H9 (cell line): ENCODE measurements around the gene DGKG. TPM values are rescaled to one million over a fixed set of nuclear protein-coding genes. Genes with fewer than 3 reads are reported as not detected.

Experiments
- DNase-seq: peaks from one replicate; pipeline ENCODE4 v3.0.0-alpha.2; 2017
- H2AFZ ChIP-seq: one replicate; pipeline ENCODE4 v1.6.1; 2013; ENCODE audit warnings: mild to moderate bottlenecking, low read length, control low read depth, moderate library complexity
- H2AK5ac ChIP-seq: 2 replicates; pipeline ENCODE4 v1.6.1; 2013; ENCODE audit warnings: low read length, control low read depth, mixed read lengths; ENCODE audit not compliant: insufficient read length
- H2BK120ac ChIP-seq: one replicate; pipeline ENCODE4 v1.6.1; 2013; ENCODE audit warnings: low read depth, mild to moderate bottlenecking, low read length, control low read depth, inconsistent platforms; ENCODE audit not compliant: poor library complexity, severe bottlenecking
- H2BK12ac ChIP-seq: 2 replicates; pipeline ENCODE4 v1.6.1; 2013; ENCODE audit warnings: low read length, control low read depth, mixed read lengths, low read depth; ENCODE audit not compliant: insufficient read length
- H2BK15ac ChIP-seq: 2 replicates; pipeline ENCODE4 v1.6.1; 2013; ENCODE audit warnings: low read depth, low read length, control low read depth
- H2BK20ac ChIP-seq: one replicate; pipeline ENCODE4 v1.6.1; 2013; ENCODE audit warnings: low read depth, mild to moderate bottlenecking, low read length, control low read depth, inconsistent platforms; ENCODE audit not compliant: poor library complexity, severe bottlenecking
- H2BK5ac ChIP-seq: 2 replicates; pipeline ENCODE4 v1.6.1; 2013; ENCODE audit warnings: low read length, control low read depth, mixed read lengths; ENCODE audit not compliant: insufficient read length
- H3K14ac ChIP-seq: 2 replicates; pipeline ENCODE4 v1.6.1; 2013; ENCODE audit warnings: low read length, control low read depth; ENCODE audit not compliant: insufficient read depth
- H3K18ac ChIP-seq: 2 replicates; pipeline ENCODE4 v1.6.1; 2013; ENCODE audit warnings: low read depth, mild to moderate bottlenecking, mixed read lengths, low read length, control low read depth; ENCODE audit not compliant: insufficient read length
- H3K23ac ChIP-seq: 2 replicates; pipeline ENCODE4 v1.6.1; 2013; ENCODE audit warnings: low read length, control low read depth, mixed read lengths, low read depth; ENCODE audit not compliant: insufficient read length
- H3K23me2 ChIP-seq: 2 replicates; pipeline ENCODE4 v1.6.1; 2013; ENCODE audit warnings: low read depth, mild to moderate bottlenecking, mixed read lengths, low read length, control low read depth; ENCODE audit not compliant: insufficient read length, poor library complexity, severe bottlenecking
- H3K27ac ChIP-seq: 2 replicates; pipeline ENCODE4 v1.5.1; 2013; ENCODE audit warnings: low read length, control low read depth, mixed read lengths, low read depth; ENCODE audit not compliant: insufficient read length
- H3K27me3 ChIP-seq: 2 replicates; pipeline ENCODE4 v1.6.1; 2013; ENCODE audit warnings: low read length, control low read depth, inconsistent platforms; ENCODE audit not compliant: insufficient read depth
- H3K4ac ChIP-seq: 2 replicates; pipeline ENCODE4 v1.6.1; 2013; ENCODE audit warnings: low read depth, mild to moderate bottlenecking, control low read depth, inconsistent platforms, low read length, moderate library complexity
- H3K4me1 ChIP-seq: 2 replicates; pipeline ENCODE4 v1.6.1; 2013; ENCODE audit warnings: low read length, control low read depth, inconsistent platforms; ENCODE audit not compliant: insufficient read depth
- H3K4me2 ChIP-seq: 2 replicates; pipeline ENCODE4 v1.6.1; 2013; ENCODE audit warnings: low read length, control low read depth, mixed read lengths; ENCODE audit not compliant: insufficient read length, insufficient read depth
- H3K56ac ChIP-seq: 2 replicates; pipeline ENCODE4 v1.6.1; 2013; ENCODE audit warnings: low read depth, mild to moderate bottlenecking, mixed read lengths, low read length, control low read depth; ENCODE audit not compliant: insufficient read length
- H3K79me1 ChIP-seq: 2 replicates; pipeline ENCODE4 v1.6.1; 2013; ENCODE audit warnings: low read depth, mild to moderate bottlenecking, moderate library complexity, low read length, control low read depth, inconsistent platforms; ENCODE audit not compliant: insufficient read depth, poor library complexity, severe bottlenecking
- H3K79me2 ChIP-seq: 2 replicates; pipeline ENCODE4 v1.6.1; 2013; ENCODE audit warnings: low read length, control low read depth, inconsistent platforms; ENCODE audit not compliant: insufficient read depth
- H3K9ac ChIP-seq: 2 replicates; pipeline ENCODE4 v1.6.1; 2013; ENCODE audit warnings: low read length, control low read depth, mixed read lengths; ENCODE audit not compliant: insufficient read length; ENCODE audit errors: extremely low read depth
- H3K9me3 ChIP-seq: one replicate; pipeline ENCODE4 v1.6.1; 2013; ENCODE audit warnings: low read depth, low read length, inconsistent platforms; ENCODE audit not compliant: control insufficient read depth
- H3T11ph ChIP-seq: one replicate; pipeline ENCODE4 v1.6.1; 2013; ENCODE audit warnings: mild to moderate bottlenecking, low read length, control low read depth, inconsistent platforms
- H4K20me1 ChIP-seq: one replicate; pipeline ENCODE4 v1.6.1; 2013; ENCODE audit not compliant: control insufficient read depth, insufficient read length, insufficient read depth
- H4K5ac ChIP-seq: 2 replicates; pipeline ENCODE4 v1.6.1; 2013; ENCODE audit warnings: low read depth, mild to moderate bottlenecking, mixed read lengths, low read length, control low read depth; ENCODE audit not compliant: insufficient read length
- H4K8ac ChIP-seq: replicated peaks from 2 replicates; pipeline ENCODE4 v1.6.1; 2013; ENCODE audit warnings: low read length, control low read depth, mixed read lengths, low read depth; ENCODE audit not compliant: insufficient read length
- H4K91ac ChIP-seq: 2 replicates; pipeline ENCODE4 v1.6.1; 2013; ENCODE audit warnings: low read depth, mild to moderate bottlenecking, moderate library complexity, mixed read lengths, low read length, control low read depth; ENCODE audit not compliant: insufficient read length
- H3K27ac Mint-ChIP-seq, 3 experiments: 2 replicates in 2 of 3; 3 replicates in 1 of 3; pipeline ENCODE4 v1.8.0; 2020 to 2021; ENCODE audit warnings: mixed read lengths in 3 of 3, mild to moderate bottlenecking in 1 of 3, moderate library complexity in 1 of 3
- H3K27me3 Mint-ChIP-seq: 2 replicates; pipeline ENCODE4 v1.8.0; 2021; ENCODE audit warnings: low read depth, mild to moderate bottlenecking, moderate library complexity, mixed read lengths
- H3K36me3 Mint-ChIP-seq, 3 experiments: 2 replicates in 2 of 3; 3 replicates in 1 of 3; pipeline ENCODE4 v1.8.0; 2020 to 2021; ENCODE audit warnings: low read depth in 3 of 3, mixed read lengths in 3 of 3; ENCODE audit not compliant: insufficient read depth in 1 of 3
- H3K4me1 Mint-ChIP-seq, 2 experiments: 2 replicates each; pipeline ENCODE4 v1.8.0; 2020; ENCODE audit warnings: mixed read lengths in 2 of 2
- H3K4me3 Mint-ChIP-seq, 2 experiments: 2 replicates in 1 of 2; 3 replicates in 1 of 2; pipeline ENCODE4 v1.8.0; 2020 to 2021; ENCODE audit warnings: mild to moderate bottlenecking in 2 of 2, mixed read lengths in 2 of 2, moderate library complexity in 1 of 2
- H3K9me3 Mint-ChIP-seq, 2 experiments: 2 replicates in 1 of 2; 3 replicates in 1 of 2; pipeline ENCODE4 v1.8.0; 2020; ENCODE audit warnings: mild to moderate bottlenecking in 2 of 2, mixed read lengths in 2 of 2, moderate library complexity in 1 of 2
- WGBS: extraction: QIAGEN DNeasy Blood & Tissue Kit; methylation state at CpG from one replicate; pipeline ENCODE4 v1.1.7; 2013; ENCODE audit warnings: missing lambda C conversion rate, low lambda C conversion rate, mixed read lengths; ENCODE audit not compliant: insufficient read length; ENCODE audit errors: extremely low coverage; 5-methylcytosine and 5-hydroxymethylcytosine counted together
- total RNA-seq: library from RNA; stranded (reverse); gene quantifications from 2 replicates; pipeline ENCODE4 v1.2.1, GENCODE V29; 2021
- TF ChIP-seq, protein P1 (sequence below): fragments of 200-600 bp; sonication (generic); conservative IDR thresholded peaks from 3 replicates; pipeline ENCODE4 v1.8.0; 2021; ENCODE audit warnings: antibody characterized with exemption, mild to moderate bottlenecking

The DGKG gene
- total RNA-seq, 1 experiment from 2014 or later: not detected

DNA sequence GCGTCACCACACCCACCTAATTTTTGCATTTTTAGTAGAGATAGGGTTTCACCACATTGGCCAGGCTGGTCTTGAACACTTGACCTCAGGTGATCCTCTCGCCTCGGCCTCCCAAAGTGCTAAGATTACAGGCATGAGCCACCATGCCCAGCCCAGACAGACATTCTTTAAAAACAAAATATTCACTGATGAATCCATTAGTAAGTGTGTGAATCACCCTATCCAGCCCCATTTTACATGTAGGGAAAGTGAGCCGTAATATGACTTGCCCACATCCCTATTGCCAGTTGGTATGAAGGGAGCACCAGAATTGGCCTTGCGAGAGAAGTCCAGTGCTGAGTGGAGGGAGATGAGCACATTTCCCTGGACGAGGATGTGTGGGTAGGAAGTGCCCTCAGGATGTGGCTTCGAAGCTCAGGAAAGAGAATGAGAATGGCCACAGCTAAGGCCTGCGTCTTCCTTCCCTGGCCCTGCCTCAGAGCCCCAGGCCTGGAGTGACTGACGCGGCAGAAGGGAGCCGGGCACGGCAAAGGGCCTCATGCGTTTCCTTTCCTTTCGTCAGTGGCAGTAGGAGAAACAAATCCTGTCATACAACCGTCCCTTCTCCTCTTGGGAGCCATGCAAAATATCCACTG lies 224.9 kb downstream of the DGKG start:
- no peak overlapping the region; the same call in 1 of the 2 replicates for H3K14ac ChIP-seq
- H2BK20ac ChIP-seq: no peak overlapping the region
- H2BK5ac ChIP-seq: no peak overlapping the region
- H3K27ac Mint-ChIP-seq: no peak overlapping the region; a peak in 1 of 7 replicates
- no peak overlapping the region for H2BK12ac ChIP-seq
- no CpG with 5 or more reads among the region's 15 CpGs for WGBS
- H3K27ac ChIP-seq: no peak overlapping the region
- H2BK15ac ChIP-seq: no peak overlapping the region
- TF ChIP-seq, protein P1, sequence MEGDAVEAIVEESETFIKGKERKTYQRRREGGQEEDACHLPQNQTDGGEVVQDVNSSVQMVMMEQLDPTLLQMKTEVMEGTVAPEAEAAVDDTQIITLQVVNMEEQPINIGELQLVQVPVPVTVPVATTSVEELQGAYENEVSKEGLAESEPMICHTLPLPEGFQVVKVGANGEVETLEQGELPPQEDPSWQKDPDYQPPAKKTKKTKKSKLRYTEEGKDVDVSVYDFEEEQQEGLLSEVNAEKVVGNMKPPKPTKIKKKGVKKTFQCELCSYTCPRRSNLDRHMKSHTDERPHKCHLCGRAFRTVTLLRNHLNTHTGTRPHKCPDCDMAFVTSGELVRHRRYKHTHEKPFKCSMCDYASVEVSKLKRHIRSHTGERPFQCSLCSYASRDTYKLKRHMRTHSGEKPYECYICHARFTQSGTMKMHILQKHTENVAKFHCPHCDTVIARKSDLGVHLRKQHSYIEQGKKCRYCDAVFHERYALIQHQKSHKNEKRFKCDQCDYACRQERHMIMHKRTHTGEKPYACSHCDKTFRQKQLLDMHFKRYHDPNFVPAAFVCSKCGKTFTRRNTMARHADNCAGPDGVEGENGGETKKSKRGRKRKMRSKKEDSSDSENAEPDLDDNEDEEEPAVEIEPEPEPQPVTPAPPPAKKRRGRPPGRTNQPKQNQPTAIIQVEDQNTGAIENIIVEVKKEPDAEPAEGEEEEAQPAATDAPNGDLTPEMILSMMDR: no peak
- H3K23me2 ChIP-seq: no peaks in the 10 kb centered on the region
- no peaks in the 10 kb centered on the region for H3K4me1 ChIP-seq
- no peaks in the 10 kb centered on the region for H4K20me1 ChIP-seq
- no peak overlapping the region for H3T11ph ChIP-seq
- no peak overlapping the region for H3K18ac ChIP-seq
- no peak overlapping the region for H3K4ac ChIP-seq
- no peak overlapping the region for H3K4me2 ChIP-seq
- H3K4me1 Mint-ChIP-seq: peaks cover 1 to 2% of the 10 kb centered on the region in 2 experiments; a peak in 3 of 4 replicates
- H3K9me3 ChIP-seq: no peaks in the 10 kb centered on the region
- H4K5ac ChIP-seq: no peak overlapping the region
- no peak overlapping the region for H2BK120ac ChIP-seq
- no peak overlapping the region for H2AFZ ChIP-seq
- no peak overlapping the region for H3K56ac ChIP-seq
- peaks cover 63% of the 10 kb centered on the region for H3K27me3 Mint-ChIP-seq
- no peak overlapping the region for H3K9ac ChIP-seq
- H3K4me3 Mint-ChIP-seq: no peak overlapping the region
- H3K27me3 ChIP-seq: peaks cover 2% of the 10 kb centered on the region; the same call in 1 of the 2 replicates
- H3K36me3 Mint-ChIP-seq: no peaks in the 10 kb centered on the region
- no peak overlapping the region for H4K8ac ChIP-seq
- no peaks in the 10 kb centered on the region for H3K79me2 ChIP-seq
- H2AK5ac ChIP-seq: no peak overlapping the region
- no peak overlapping the region for H3K23ac ChIP-seq
- no peak overlapping the region for H4K91ac ChIP-seq
- no peaks in the 10 kb centered on the region for H3K79me1 ChIP-seq
- DNase-seq: no peak
- no peaks in the 10 kb centered on the region for H3K9me3 Mint-ChIP-seq
